ENCODE data around the gene FRMPD2. TPM values are rescaled to one million over a fixed set of nuclear protein-coding genes. Genes with fewer than 3 reads are reported as not detected.
A peak's percentile ranks its signal among the peaks of the same experiment; 100 is the strongest.

FRMPD2 gene
- total and polyA plus RNA-seq, 2 experiments from 2014 or later = not detected

GRCh38 chr10:48317321-48317990 lies 43.0 kb upstream of the FRMPD2 start:
- no peak for TF ChIP-seq CREB1 (CRISPR knock-in tag; IDR thresholded peaks at IDR 0.05; ENCODE audit: low read depth)
- no peak for TF ChIP-seq STAT1 (IDR thresholded peaks at IDR 0.05; ENCODE audit: unreplicated experiment)
- no peak for TF ChIP-seq JUNB (IDR thresholded peaks at IDR 0.05; ENCODE audit: unreplicated experiment)
- no peak for TF ChIP-seq ZNF331 (CRISPR knock-in tag; IDR thresholded peaks at IDR 0.05; ENCODE audit: low read depth)
- no peak for TF ChIP-seq ZNF114 (CRISPR knock-in tag; IDR thresholded peaks at IDR 0.05)
- no peak for TF ChIP-seq ETS1 (IDR thresholded peaks at IDR 0.05)
- TF ChIP-seq NANOG (IDR thresholded peaks at IDR 0.05; ENCODE audit: borderline replicate concordance) = no peak
- TF ChIP-seq, protein P1, sequence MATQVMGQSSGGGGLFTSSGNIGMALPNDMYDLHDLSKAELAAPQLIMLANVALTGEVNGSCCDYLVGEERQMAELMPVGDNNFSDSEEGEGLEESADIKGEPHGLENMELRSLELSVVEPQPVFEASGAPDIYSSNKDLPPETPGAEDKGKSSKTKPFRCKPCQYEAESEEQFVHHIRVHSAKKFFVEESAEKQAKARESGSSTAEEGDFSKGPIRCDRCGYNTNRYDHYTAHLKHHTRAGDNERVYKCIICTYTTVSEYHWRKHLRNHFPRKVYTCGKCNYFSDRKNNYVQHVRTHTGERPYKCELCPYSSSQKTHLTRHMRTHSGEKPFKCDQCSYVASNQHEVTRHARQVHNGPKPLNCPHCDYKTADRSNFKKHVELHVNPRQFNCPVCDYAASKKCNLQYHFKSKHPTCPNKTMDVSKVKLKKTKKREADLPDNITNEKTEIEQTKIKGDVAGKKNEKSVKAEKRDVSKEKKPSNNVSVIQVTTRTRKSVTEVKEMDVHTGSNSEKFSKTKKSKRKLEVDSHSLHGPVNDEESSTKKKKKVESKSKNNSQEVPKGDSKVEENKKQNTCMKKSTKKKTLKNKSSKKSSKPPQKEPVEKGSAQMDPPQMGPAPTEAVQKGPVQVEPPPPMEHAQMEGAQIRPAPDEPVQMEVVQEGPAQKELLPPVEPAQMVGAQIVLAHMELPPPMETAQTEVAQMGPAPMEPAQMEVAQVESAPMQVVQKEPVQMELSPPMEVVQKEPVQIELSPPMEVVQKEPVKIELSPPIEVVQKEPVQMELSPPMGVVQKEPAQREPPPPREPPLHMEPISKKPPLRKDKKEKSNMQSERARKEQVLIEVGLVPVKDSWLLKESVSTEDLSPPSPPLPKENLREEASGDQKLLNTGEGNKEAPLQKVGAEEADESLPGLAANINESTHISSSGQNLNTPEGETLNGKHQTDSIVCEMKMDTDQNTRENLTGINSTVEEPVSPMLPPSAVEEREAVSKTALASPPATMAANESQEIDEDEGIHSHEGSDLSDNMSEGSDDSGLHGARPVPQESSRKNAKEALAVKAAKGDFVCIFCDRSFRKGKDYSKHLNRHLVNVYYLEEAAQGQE (IDR thresholded peaks at IDR 0.05; ENCODE audit: unreplicated experiment) = no peak
- TF ChIP-seq EZH2phosphoT487 (IDR thresholded peaks at IDR 0.05; ENCODE audit: unreplicated experiment) = no peak
- no peak for TF ChIP-seq EZH2 (IDR thresholded peaks at IDR 0.05; ENCODE audit: low read depth, unreplicated experiment)
- TF ChIP-seq, protein P2, sequence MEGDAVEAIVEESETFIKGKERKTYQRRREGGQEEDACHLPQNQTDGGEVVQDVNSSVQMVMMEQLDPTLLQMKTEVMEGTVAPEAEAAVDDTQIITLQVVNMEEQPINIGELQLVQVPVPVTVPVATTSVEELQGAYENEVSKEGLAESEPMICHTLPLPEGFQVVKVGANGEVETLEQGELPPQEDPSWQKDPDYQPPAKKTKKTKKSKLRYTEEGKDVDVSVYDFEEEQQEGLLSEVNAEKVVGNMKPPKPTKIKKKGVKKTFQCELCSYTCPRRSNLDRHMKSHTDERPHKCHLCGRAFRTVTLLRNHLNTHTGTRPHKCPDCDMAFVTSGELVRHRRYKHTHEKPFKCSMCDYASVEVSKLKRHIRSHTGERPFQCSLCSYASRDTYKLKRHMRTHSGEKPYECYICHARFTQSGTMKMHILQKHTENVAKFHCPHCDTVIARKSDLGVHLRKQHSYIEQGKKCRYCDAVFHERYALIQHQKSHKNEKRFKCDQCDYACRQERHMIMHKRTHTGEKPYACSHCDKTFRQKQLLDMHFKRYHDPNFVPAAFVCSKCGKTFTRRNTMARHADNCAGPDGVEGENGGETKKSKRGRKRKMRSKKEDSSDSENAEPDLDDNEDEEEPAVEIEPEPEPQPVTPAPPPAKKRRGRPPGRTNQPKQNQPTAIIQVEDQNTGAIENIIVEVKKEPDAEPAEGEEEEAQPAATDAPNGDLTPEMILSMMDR (conservative IDR thresholded peaks at IDR 0.05; ENCODE audit: low read depth in 2 of 2) = no peak
- no peak for TF ChIP-seq ZNF462 (CRISPR knock-in tag; IDR thresholded peaks at IDR 0.05)
- no peak for TF ChIP-seq POLR2AphosphoS5 (IDR thresholded peaks at IDR 0.05; ENCODE audit: low read depth)
- no peak overlapping the region for H3K27ac Mint-ChIP-seq

More at GRCh38 chr10:48317321-48317990, 43.0 kb upstream of the FRMPD2 start:
- DNase-seq (ENCODE audit: low spot score) (no peak), ATAC-seq (peak; percentile 39; the same call in 2 of the 3 replicates)
- H2AFZ ChIP-seq = no peak overlapping the region
- H3K27me3 ChIP-seq (ENCODE audit: insufficient read depth) = no peaks in the 10 kb centered on the region
- H3K4me3 ChIP-seq = no peak overlapping the region
- H3K36me3 ChIP-seq (ENCODE audit: insufficient read depth) = no peaks in the 10 kb centered on the region
- no peak overlapping the region for H3K4me2 ChIP-seq
- Mint-ChIP-seq H3K9me3 (no peaks in the 10 kb centered on the region), H3K36me3 (ENCODE audit: low read depth) (no peaks in the 10 kb centered on the region; the same call in 2 of the 3 replicates), H3K4me3 (no peak overlapping the region), H3K4me1 (peaks cover 15% of the 10 kb centered on the region; the same call in 2 of the 3 replicates), H3K27me3 (ENCODE audit: insufficient read depth, low read depth, poor library complexity) (no peaks in the 10 kb centered on the region)
- H3F3A ChIP-seq (replicated peaks; ENCODE audit: low read depth) = no peaks in the 10 kb centered on the region
- no peaks in the 10 kb centered on the region for H3K9me2 ChIP-seq (ENCODE audit: insufficient read depth)
- H4K20me1 ChIP-seq (replicated peaks; ENCODE audit: insufficient read depth) = peaks cover 33% of the 10 kb centered on the region
- no peak overlapping the region for H3K27ac ChIP-seq (ENCODE audit: low read depth)
- peaks cover 98% of the 10 kb centered on the region for H3K79me2 ChIP-seq (replicated peaks; ENCODE audit: insufficient read depth)
- H3K4me1 ChIP-seq (ENCODE audit: insufficient read depth) = peaks cover 8% of the 10 kb centered on the region

All from GM23338 (cell line).